HepG2 (cell line): ENCODE data around the gene TUBA1C. TPM values are rescaled to one million over a fixed set of nuclear protein-coding genes. Genes with fewer than 3 reads are reported as not detected.

Experiments used
- CAMTA2 ChIP-seq: sonication (generic); formaldehyde crosslinking; IDR thresholded peaks from 2 replicates; pipeline ENCODE4 v1.4.0; 2020; ENCODE audit warnings: mild to moderate bottlenecking, missing genetic modification reagents, borderline replicate concordance
- CREB1 ChIP-seq, 2 experiments: fragments of 450-650 bp in 1 of 2; IDR thresholded peaks; 2 replicates each; pipeline ENCODE4 v1.6.1; 2016 to 2017; ENCODE audit warnings: control low read depth in 1 of 2, mild to moderate bottlenecking in 1 of 2, missing compliant biosample characterization in 1 of 2, missing genetic modification characterization in 1 of 2
- GABPB1 ChIP-seq: IDR thresholded peaks from 2 replicates; pipeline ENCODE4 v1.6.1; 2016; ENCODE audit warnings: mild to moderate bottlenecking, missing genetic modification reagents, moderate library complexity, missing compliant biosample characterization
- ISX ChIP-seq: sonication (generic); formaldehyde crosslinking; conservative IDR thresholded peaks from 2 replicates; pipeline ENCODE4 v1.5.0; 2020; ENCODE audit warnings: missing genetic modification reagents
- KAT8 ChIP-seq: IDR thresholded peaks from 2 replicates; pipeline ENCODE4 v1.6.1; 2016; ENCODE audit warnings: missing genetic modification reagents, missing compliant biosample characterization
- NR2F1 ChIP-seq, 2 experiments: fragments of 450-650 bp in 1 of 2; formaldehyde crosslinking in 1 of 2; IDR thresholded peaks; 2 replicates each; pipeline versions ENCODE4 v1.5.0 to v1.6.1; 2016 to 2020; ENCODE audit warnings: mild to moderate bottlenecking in 1 of 2, missing compliant biosample characterization in 1 of 2, missing genetic modification reagents in 1 of 2, moderate library complexity in 1 of 2
- ONECUT2 ChIP-seq: sonication (generic); formaldehyde crosslinking; IDR thresholded peaks from 2 replicates; pipeline ENCODE4 v1.4.0; 2020; ENCODE audit warnings: missing genetic modification reagents
- RXRA ChIP-seq: sonication (generic); formaldehyde crosslinking; IDR thresholded peaks from 2 replicates; pipeline ENCODE4 v1.5.1; 2020; ENCODE audit warnings: missing genetic modification reagents
- SRY ChIP-seq: sonication (generic); formaldehyde crosslinking; IDR thresholded peaks from 2 replicates; pipeline ENCODE4 v1.8.0; 2022; ENCODE audit warnings: mild to moderate bottlenecking, missing genetic modification reagents
- TBX3 ChIP-seq: fragments of 450-650 bp; IDR thresholded peaks from 2 replicates; pipeline ENCODE4 v1.6.1; 2017; ENCODE audit warnings: antibody characterized with exemption, mild to moderate bottlenecking, inconsistent platforms, borderline replicate concordance
- YY1 ChIP-seq: IDR thresholded peaks from 2 replicates; pipeline ENCODE4 v1.6.1; 2011; ENCODE audit warnings: low read length, low read depth, moderate library complexity, mild to moderate bottlenecking; ENCODE audit not compliant: insufficient read depth, insufficient replicate concordance
- ZFAT ChIP-seq: sonication (generic); formaldehyde crosslinking; conservative IDR thresholded peaks from 2 replicates; pipeline ENCODE4 v1.8.1; 2023; ENCODE audit warnings: missing genetic modification reagents, inconsistent platforms
- ZNF12 ChIP-seq: sonication (generic); formaldehyde crosslinking; IDR thresholded peaks from 2 replicates; pipeline ENCODE4 v1.5.0; 2020; ENCODE audit warnings: missing genetic modification reagents
- ZNF253 ChIP-seq: sonication (generic); formaldehyde crosslinking; IDR thresholded peaks from 2 replicates; pipeline ENCODE4 v1.8.0; 2022; ENCODE audit warnings: mild to moderate bottlenecking, missing genetic modification reagents, borderline replicate concordance
- ZNF263 ChIP-seq: sonication (generic); formaldehyde crosslinking; IDR thresholded peaks from 2 replicates; pipeline ENCODE4 v1.4.0; 2020; ENCODE audit warnings: missing genetic modification reagents
- ZNF335 ChIP-seq: sonication (generic); formaldehyde crosslinking; IDR thresholded peaks from 2 replicates; pipeline ENCODE4 v1.4.0; 2020; ENCODE audit warnings: missing genetic modification reagents
- ZNF614 ChIP-seq: IDR thresholded peaks from 2 replicates; pipeline ENCODE4 v1.6.1; 2018; ENCODE audit warnings: missing biosample characterization, missing genetic modification reagents, inconsistent platforms, borderline replicate concordance
- ZNF75D ChIP-seq: sonication (generic); formaldehyde crosslinking; IDR thresholded peaks from 2 replicates; pipeline ENCODE4 v1.8.1; 2023; ENCODE audit warnings: missing genetic modification reagents, mild to moderate bottlenecking, borderline replicate concordance
- polyA plus RNA-seq, 8 experiments: library from polyadenylated mRNA; depleted of rRNA in 3 of 8; stranded (reverse) in 7 of 8; unstranded in 1 of 8; fragments of >200 nt; fragmentation: Illumina TruSeq in 4 of 8; extraction: Trizol in 4 of 8; gene quantifications; 2 replicates each; pipeline versions ENCODE4 v1.2.1 to v1.2.3, GENCODE V29; 2011 to 2016; ENCODE audit warnings: low read depth in 4 of 8, missing spikeins in 1 of 8, mixed read lengths in 1 of 8; ENCODE audit not compliant: insufficient read depth in 1 of 8
- total RNA-seq, 5 experiments: library from RNA; depleted of rRNA; stranded (reverse); fragments of >200 nt; fragmentation: Illumina TruSeq; extraction: Trizol; gene quantifications; 2 replicates each; pipeline ENCODE4 v1.2.3, GENCODE V29; 2016; ENCODE audit warnings: low read depth in 1 of 5
- TF ChIP-seq, protein P1 (sequence below): IDR thresholded peaks from 2 replicates; pipeline ENCODE4 v1.4.0; 2020; ENCODE audit warnings: mild to moderate bottlenecking, missing genetic modification reagents
- TF ChIP-seq, protein P2 (sequence below): sonication (generic); formaldehyde crosslinking; IDR thresholded peaks from 2 replicates; pipeline ENCODE4 v1.8.1; 2023; ENCODE audit warnings: missing genetic modification reagents, mild to moderate bottlenecking, borderline replicate concordance
- TF ChIP-seq, protein P3 (sequence below): IDR thresholded peaks from 2 replicates; pipeline ENCODE4 v1.6.1; 2016; ENCODE audit warnings: missing biosample characterization, missing genetic modification reagents, low read depth

TUBA1C gene
- total and polyA plus RNA-seq, 2 of the 13 experiments (the other 11 are each of a cell fraction or from before 2014, with no cell fraction given) = 693 to 1,075 TPM

DNA sequence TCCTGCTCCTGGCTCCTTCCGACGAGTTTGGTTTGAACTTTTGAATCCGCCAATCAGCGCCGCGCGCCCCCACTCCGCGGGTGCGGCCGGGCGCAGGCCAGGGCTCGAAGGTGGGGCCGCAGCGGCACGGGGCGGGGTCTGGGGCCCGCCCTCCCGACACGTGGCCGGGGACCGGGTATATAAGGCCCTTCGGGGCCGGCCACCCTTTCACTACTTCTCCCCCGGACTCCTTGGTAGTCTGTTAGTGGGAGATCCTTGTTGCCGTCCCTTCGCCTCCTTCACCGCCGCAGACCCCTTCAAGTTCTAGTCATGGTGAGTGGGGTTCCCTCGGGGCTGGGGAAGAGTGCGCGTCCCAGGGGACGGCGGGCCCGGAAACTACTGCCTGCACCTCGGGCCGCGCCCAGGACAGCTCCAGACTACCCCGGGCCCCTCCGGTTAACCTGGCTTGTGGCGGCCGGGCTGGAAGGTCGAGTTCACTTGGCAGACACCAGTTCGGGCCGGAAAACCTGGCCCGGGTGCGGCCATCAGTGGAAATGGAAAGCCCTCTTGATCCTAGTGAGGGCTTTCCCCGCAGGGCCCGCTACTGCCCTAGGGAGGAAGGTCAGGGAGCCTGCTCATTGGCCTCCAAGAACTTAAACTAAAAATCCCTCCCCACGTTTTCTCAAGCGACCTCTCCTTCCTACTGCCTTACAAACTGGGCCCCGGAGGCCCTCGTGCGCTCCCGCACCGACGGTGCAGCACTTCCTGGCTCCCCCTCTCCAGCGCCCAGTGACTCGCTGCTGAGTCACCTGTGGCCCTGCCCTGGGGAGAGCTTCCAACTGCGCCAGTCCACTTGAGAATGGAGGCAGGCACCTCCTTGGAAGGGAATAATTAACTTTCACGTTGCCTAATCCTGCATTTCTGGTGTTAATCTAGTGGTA, at the start of gene TUBA1C (continued):
- TF ChIP-seq ZNF614 (CRISPR knock-in tag) (no peak), ZNF335 (CRISPR knock-in tag) (0 out of 2 replicates have a peak, but pooled peaks have one; percentile 25), GABPB1 (CRISPR knock-in tag) (peak; percentile 82), ZNF12 (CRISPR knock-in tag) (peak; percentile 27; the same call in 1 of the 2 replicates), YY1 (peak; percentile 32), SRY (CRISPR knock-in tag) (0 out of 2 replicates have a peak, but pooled peaks have one; percentile 74), ZNF75D (CRISPR knock-in tag) (no peak), CREB1 (IDR thresholded peaks at IDR 0.05) (peak; percentile 7; the same call in 1 of the 2 replicates), CREB1 (CRISPR knock-in tag; IDR thresholded peaks at IDR 0.05) (no peak; the same call in 1 of the 2 replicates), CAMTA2 (peak; percentile 26; the same call in 1 of the 2 replicates), NR2F1 (CRISPR knock-in tag; IDR thresholded peaks at IDR 0.05) (0 out of 4 replicates have a peak, but pooled peaks of 1 of the 2 experiments have one; percentile 14), ISX (CRISPR knock-in tag) (peak; percentile 95), ONECUT2 (CRISPR knock-in tag) (peak; percentile 27; the same call in 1 of the 2 replicates), KAT8 (peak; percentile 33), RXRA (peak; percentile 15; the same call in 1 of the 2 replicates), ZFAT (peak; percentile 82), ZNF253 (CRISPR knock-in tag) (0 out of 2 replicates have a peak, but pooled peaks have one; percentile 90), TBX3 (no peak), ZNF263 (CRISPR knock-in tag) (peak; percentile 11)
- TF ChIP-seq, protein P1, sequence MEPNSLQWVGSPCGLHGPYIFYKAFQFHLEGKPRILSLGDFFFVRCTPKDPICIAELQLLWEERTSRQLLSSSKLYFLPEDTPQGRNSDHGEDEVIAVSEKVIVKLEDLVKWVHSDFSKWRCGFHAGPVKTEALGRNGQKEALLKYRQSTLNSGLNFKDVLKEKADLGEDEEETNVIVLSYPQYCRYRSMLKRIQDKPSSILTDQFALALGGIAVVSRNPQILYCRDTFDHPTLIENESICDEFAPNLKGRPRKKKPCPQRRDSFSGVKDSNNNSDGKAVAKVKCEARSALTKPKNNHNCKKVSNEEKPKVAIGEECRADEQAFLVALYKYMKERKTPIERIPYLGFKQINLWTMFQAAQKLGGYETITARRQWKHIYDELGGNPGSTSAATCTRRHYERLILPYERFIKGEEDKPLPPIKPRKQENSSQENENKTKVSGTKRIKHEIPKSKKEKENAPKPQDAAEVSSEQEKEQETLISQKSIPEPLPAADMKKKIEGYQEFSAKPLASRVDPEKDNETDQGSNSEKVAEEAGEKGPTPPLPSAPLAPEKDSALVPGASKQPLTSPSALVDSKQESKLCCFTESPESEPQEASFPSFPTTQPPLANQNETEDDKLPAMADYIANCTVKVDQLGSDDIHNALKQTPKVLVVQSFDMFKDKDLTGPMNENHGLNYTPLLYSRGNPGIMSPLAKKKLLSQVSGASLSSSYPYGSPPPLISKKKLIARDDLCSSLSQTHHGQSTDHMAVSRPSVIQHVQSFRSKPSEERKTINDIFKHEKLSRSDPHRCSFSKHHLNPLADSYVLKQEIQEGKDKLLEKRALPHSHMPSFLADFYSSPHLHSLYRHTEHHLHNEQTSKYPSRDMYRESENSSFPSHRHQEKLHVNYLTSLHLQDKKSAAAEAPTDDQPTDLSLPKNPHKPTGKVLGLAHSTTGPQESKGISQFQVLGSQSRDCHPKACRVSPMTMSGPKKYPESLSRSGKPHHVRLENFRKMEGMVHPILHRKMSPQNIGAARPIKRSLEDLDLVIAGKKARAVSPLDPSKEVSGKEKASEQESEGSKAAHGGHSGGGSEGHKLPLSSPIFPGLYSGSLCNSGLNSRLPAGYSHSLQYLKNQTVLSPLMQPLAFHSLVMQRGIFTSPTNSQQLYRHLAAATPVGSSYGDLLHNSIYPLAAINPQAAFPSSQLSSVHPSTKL (CRISPR knock-in tag) = 0 out of 2 replicates have a peak, but pooled peaks have one; percentile 4
- TF ChIP-seq, protein P2, sequence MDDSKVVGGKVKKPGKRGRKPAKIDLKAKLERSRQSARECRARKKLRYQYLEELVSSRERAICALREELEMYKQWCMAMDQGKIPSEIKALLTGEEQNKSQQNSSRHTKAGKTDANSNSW (CRISPR knock-in tag) = no peak
- TF ChIP-seq, protein P3, sequence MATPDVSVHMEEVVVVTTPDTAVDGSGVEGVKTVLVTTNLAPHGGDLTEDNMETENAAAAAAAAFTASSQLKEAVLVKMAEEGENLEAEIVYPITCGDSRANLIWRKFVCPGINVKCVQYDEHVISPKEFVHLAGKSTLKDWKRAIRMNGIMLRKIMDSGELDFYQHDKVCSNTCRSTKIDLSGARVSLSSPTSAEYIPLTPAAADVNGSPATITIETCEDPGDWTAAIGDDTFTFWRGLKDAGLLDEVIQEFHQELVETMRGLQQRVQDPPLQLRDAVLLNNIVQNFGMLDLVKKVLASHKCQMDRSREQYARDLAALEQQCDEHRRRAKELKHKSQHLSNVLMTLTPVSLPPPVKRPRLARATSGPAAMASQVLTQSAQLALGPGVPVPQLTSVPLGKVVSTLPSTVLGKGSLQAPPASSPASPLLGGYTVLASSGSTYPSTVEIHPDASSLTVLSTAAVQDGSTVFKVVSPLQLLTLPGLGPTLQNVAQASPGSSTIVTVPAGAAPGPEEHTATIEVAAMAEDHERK (CRISPR knock-in tag) = peak; percentile 41; the same call in 1 of the 2 replicates
